K562 treated with DMSO at 1 percent for 12 hours (cell line): ENCODE results near the gene NUF2. TPM values are rescaled to one million over a fixed set of nuclear protein-coding genes. Genes with fewer than 3 reads are reported as not detected.

Source experiments
- total RNA-seq: library from RNA; unstranded; fragments of 300-600 nt; gene quantifications from 2 replicates; pipeline ENCODE4 v1.2.3, GENCODE V29; 2022; ENCODE audit not compliant: insufficient read depth

Gene NUF2
- 28.6 and 47.5 TPM in 2 replicates for total RNA-seq

GRCh38 chr1:163321311-163322305 lies at the start of gene NUF2:
NUF2 (plus strand) TSS chr1:163321954; CDS start chr1:163326052, 4,098 bp downstream.

Other genes with a start within 250 kb of the NUF2 start
- gene RGS5, start 119.0 kb upstream of the NUF2 start, total RNA-seq: 0.40 and 0.58 TPM in 2 replicates